Measurements from ENCODE around the gene GAPDH.
A peak's percentile ranks its signal among the peaks of the same experiment; 100 is the strongest.
"Not testable (repeated sequence)": the region's sequence is repeated elsewhere in the genome, so short reads cannot be mapped to it uniquely, and the experiment has no call there.

DNA sequence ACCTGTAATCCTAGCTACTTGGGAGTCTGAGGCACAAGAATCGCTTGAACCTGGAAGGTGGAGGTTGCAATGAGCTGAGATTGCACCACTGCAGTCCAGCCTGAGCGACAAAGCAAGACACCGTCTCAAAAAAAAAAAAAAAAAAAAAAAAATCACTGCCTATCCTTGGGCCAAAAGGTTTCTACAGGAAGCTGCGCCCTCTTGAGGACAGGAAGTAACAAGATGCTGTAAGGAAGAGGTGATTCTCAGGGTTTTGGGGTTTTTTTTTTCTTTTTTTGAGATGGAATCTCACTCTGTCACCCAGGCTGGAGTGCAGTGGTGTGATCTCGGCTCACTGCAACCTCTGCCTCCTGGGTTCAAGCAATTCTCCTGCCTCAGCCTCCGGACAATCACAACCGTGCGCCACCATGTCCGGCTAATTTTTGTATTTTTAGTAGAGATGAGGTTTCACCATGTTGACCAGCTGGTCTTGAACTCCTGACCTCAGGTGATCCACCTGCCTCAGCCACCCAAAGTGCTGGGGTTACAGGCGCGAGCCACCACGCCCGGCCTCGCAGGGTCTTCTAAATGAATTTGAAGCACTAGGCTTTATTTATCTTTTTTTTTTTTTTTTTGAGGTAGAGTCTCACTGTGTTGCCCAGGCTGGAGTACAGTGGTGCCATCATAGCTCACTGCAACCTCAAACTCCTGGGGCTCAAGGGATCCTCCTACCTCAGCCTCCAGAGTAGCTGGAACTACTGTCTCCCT lies 23.9 kb downstream of the GAPDH start:
- not testable (repeated sequence) for TF ChIP-seq POLR2AphosphoS5, POLR2A (IDR thresholded peaks at IDR 0.05)
- TF ChIP-seq, protein P1, sequence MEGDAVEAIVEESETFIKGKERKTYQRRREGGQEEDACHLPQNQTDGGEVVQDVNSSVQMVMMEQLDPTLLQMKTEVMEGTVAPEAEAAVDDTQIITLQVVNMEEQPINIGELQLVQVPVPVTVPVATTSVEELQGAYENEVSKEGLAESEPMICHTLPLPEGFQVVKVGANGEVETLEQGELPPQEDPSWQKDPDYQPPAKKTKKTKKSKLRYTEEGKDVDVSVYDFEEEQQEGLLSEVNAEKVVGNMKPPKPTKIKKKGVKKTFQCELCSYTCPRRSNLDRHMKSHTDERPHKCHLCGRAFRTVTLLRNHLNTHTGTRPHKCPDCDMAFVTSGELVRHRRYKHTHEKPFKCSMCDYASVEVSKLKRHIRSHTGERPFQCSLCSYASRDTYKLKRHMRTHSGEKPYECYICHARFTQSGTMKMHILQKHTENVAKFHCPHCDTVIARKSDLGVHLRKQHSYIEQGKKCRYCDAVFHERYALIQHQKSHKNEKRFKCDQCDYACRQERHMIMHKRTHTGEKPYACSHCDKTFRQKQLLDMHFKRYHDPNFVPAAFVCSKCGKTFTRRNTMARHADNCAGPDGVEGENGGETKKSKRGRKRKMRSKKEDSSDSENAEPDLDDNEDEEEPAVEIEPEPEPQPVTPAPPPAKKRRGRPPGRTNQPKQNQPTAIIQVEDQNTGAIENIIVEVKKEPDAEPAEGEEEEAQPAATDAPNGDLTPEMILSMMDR (IDR thresholded peaks at IDR 0.05 in 8 of 11, conservative IDR thresholded peaks at IDR 0.05 in 3 of 11) = peak in 10 of 11 experiments; percentile 6 to 61 (median 36)
